HAP-1 (cell line): ENCODE data around the gene MYCBP2.

Experiments
- DNase-seq, 2 experiments: peaks; one replicate each; pipeline ENCODE4 v3.0.0-alpha.2; 2016 to 2020; ENCODE audit warnings: low spot score in 2 of 2
- H3K27me3 ChIP-seq: fragments of 250-450 bp; sonication (Bioruptor Pico); 2 replicates; pipeline ENCODE4 v1.5.1; 2020; ENCODE audit warnings: low read depth, mild to moderate bottlenecking, moderate library complexity
- H3K36me3 ChIP-seq: fragments of 250-450 bp; sonication (Bioruptor Pico); replicated peaks from 2 replicates; pipeline ENCODE4 v1.5.1; 2020; ENCODE audit warnings: mild to moderate bottlenecking
- H3K4me1 ChIP-seq: fragments of 250-450 bp; sonication (Bioruptor Pico); 2 replicates; pipeline ENCODE4 v1.5.1; 2020; ENCODE audit warnings: mild to moderate bottlenecking
- H3K4me3 ChIP-seq: fragments of 250-450 bp; sonication (Bioruptor Pico); 2 replicates; pipeline ENCODE4 v1.5.1; 2020; ENCODE audit warnings: mild to moderate bottlenecking, moderate library complexity
- H3K9me3 ChIP-seq: fragments of 250-450 bp; sonication (Bioruptor Pico); 2 replicates; pipeline ENCODE4 v1.5.1; 2020; ENCODE audit warnings: mild to moderate bottlenecking, moderate library complexity
- in situ Hi-C: fragments of 300-500 bp; cut with MboI; formaldehyde crosslinking; loops from 3 replicates; pipeline ENCODE4 v1.14.3; 2020; ENCODE audit warnings: low sequenced_read_pairs, inconsistent platforms, mixed read lengths

MYCBP2 gene

DNA sequence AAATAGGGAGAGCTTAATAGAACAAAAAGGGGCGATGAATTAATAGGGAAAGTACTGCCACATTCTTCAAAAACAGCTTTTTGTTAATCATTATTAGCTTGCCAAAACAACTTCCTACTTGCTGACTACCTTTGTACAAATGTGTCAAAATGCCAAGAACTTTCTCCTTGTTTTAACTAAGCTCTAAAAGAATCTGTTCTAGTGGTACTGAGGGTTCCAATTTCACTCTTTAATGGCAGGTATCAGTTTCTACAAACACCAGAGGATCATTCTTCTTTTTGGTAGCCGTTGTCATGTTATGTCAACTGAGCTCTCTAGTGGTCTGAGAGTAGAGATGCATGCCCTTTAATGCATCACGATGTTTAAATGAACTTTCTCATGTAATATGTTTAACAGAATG, 270.5 kb downstream of the MYCBP2 start:
- Histone ChIP-seq H3K27me3 (no peaks in the 10 kb centered on the region), H3K36me3 (peaks cover 33% of the 10 kb centered on the region), H3K9me3 (no peaks in the 10 kb centered on the region), H3K4me3 (no peak overlapping the region), H3K4me1 (no peaks in the 10 kb centered on the region)
- DNase-seq = no peak
- in situ Hi-C loops = no loop called here

DNA sequence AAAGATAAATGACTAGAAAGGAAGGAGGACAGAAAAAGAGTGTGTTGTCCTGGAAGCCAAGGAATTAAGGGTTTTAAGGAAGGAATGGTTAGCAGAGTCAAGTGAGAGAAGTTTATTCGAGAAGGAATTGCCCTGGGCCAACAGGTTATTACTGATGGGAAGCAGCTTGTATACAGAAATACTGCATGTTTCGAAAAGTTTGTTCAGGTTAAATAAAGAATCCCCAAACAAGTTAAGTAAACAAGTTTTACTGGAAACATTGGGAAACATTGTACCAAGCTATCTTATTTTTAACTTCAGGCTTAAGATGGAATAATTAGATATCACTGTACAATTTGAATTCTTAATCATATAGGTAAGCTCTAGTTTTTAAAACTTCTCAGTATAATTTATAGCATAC, 271.7 kb downstream of the MYCBP2 start:
- Histone ChIP-seq H3K27me3 (no peaks in the 10 kb centered on the region), H3K4me3 (no peak overlapping the region), H3K9me3 (no peaks in the 10 kb centered on the region), H3K4me1 (no peaks in the 10 kb centered on the region), H3K36me3 (peaks cover 40% of the 10 kb centered on the region)
- in situ Hi-C loops = no loop called here
- no peak for DNase-seq

DNA sequence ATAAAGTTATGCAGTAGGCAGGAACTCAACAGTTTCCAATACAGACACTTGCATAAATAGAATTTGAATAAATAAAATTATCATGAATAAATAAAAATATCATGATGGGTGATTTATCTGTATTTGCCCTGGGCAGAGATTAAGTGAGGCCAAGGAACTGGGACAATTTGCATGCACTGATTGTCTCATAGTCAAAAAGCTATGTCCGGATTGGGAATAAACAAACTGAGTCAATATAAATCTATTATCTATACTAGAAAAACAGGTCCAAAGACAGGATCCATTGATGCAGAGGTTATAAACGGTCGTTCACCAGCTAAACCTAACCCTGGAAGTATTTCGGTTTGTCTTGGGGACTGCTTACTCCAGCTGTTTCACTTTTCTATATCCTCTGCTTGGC, 273.7 kb downstream of the MYCBP2 start:
- Histone ChIP-seq H3K27me3 (no peaks in the 10 kb centered on the region), H3K36me3 (peaks cover 37% of the 10 kb centered on the region), H3K4me1 (no peaks in the 10 kb centered on the region), H3K4me3 (no peak overlapping the region), H3K9me3 (no peaks in the 10 kb centered on the region)
- in situ Hi-C loops = no loop called here
- DNase-seq = no peak

DNA sequence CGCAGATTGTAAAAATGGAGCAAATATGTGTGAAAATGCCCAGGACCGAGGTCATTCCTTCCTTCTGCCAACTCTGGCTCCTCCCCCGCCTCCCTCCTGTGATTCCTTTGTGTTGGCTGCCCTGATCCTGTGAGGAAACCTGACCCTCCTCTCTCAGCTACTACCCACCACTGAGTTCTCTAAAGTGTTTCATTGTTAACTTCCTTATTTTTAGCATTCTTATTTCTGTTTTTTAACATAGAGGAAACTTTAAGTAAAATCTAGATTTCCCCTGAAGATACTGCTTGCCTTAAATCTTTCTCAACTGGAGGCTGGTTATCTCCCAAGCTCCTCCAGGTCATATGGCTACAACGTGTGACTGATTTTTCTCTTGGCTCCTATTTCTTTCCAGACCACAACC, 278.2 kb downstream of the MYCBP2 start:
- in situ Hi-C loops = no loop called here
- H3K36me3 ChIP-seq = peaks cover 29% of the 10 kb centered on the region
- DNase-seq = no peak
- no peaks in the 10 kb centered on the region for H3K9me3 ChIP-seq
- no peaks in the 10 kb centered on the region for H3K4me1 ChIP-seq
- H3K27me3 ChIP-seq = no peaks in the 10 kb centered on the region
- no peak overlapping the region for H3K4me3 ChIP-seq

DNA sequence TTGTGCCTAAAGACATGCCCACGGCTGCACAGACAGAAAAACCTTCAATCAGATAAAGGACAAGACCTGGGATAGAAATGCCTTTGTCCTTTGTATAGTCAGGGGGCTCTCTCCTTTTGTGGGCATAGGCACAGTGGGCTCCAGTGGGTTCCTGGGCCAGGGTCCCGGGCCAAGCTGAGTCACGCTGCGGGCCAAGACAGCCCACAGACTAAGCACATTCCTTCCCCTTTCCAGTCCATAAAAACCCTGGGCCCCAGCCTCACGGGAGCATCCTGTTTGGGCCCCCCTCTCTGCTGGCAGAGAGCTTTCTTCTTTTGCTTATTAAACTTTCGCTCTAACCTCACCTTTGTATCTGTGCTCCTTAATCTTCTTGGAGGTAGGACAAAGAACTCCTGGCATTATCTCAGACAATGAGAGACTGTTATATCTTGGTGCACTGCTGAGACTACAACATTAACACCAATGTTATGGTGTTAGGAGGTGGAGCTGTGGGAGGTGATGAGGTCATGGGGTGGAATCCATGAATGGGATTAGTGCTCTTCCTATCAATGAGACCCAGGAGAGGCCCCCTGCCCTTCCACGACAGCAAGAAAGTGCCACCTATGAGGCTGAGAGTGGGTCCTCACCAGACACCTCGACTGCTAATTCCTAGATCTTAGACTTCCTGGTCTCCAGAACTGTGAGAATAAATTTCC, 279.1 kb downstream of the MYCBP2 start:
- no peak for DNase-seq
- in situ Hi-C loops = no loop called here
- Histone ChIP-seq H3K9me3 (no peaks in the 10 kb centered on the region), H3K4me3 (no peak overlapping the region), H3K36me3 (peaks cover 29% of the 10 kb centered on the region), H3K4me1 (no peaks in the 10 kb centered on the region), H3K27me3 (no peaks in the 10 kb centered on the region)

DNA sequence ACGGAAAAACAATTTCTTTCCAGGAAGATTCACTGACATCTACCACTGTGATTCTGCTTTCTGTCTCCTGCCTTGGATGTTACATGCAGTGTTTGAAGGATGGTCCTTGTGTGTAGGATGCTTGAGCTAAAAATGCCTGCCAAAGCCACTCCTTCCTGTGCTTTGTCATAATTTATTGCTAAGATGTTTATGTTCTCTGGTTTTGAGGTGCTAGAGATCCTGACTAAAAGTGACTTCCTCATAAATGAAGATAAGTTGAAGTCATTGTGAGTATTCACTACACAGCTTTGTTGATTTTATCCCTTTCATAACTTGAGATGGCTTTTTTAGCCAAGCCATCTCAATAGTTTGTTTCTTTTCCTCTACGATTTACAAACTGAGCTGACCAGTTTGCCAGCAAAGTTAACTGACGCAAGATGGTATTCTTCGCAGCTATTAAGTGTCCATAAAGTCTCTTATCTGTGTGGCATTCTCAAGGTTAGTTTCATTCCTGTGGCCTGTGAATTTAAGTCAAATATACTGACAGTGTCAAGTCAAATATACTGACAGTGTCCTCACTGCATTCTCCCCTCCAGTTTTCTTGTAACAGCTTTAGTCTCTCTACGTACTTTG, 284.2 kb downstream of the MYCBP2 start:
- no peak for DNase-seq
- Histone ChIP-seq H3K4me3 (no peak overlapping the region), H3K27me3 (no peaks in the 10 kb centered on the region), H3K4me1 (no peaks in the 10 kb centered on the region), H3K36me3 (peaks cover 12% of the 10 kb centered on the region), H3K9me3 (no peaks in the 10 kb centered on the region)
- in situ Hi-C loops = no loop called here

DNA sequence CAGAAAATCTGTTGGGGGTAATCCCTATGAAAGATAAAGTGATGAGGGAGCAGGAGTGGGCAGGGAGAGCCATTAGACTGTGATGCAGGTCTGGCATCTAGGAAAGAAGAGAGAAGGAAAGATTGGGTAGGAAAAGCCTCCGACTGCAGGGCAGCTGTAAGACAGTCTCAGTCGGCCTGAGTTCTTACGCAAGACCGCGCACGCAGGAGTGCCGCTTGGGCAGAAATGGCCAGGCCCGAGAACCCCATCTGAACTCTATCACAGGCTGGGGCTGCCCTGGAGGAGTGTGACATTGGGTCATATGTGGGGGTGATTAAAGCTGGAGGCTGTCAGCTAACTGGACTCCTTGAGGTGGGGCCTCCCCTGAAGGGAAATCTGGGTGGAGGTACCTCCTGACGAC, 286.1 kb downstream of the MYCBP2 start:
- H3K9me3 ChIP-seq = no peaks in the 10 kb centered on the region
- no peak for DNase-seq
- in situ Hi-C loops = no loop called here
- no peak overlapping the region for H3K4me3 ChIP-seq
- no peaks in the 10 kb centered on the region for H3K4me1 ChIP-seq
- no peaks in the 10 kb centered on the region for H3K27me3 ChIP-seq
- peaks cover 12% of the 10 kb centered on the region for H3K36me3 ChIP-seq

DNA sequence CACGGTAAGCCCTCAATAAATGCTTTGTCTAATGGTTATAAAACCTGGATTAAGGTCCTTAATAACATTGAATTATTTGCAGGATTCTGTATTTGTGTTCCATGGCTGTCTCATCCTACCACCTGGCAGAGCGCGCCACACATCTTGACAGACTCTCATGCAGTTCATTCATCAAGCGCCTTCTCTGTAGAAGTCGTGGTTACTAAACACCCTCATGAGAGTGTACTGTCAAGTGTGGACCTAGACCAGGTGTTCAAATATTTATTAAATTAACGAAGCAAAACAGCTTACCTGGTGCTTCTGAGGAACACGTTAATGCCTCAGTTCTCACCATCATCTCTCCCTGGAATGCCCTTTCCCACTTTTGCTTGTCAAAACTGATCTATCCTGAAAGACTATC, 286.8 kb downstream of the MYCBP2 start:
- in situ Hi-C loops = no loop called here
- DNase-seq = no peak
- Histone ChIP-seq H3K27me3 (no peaks in the 10 kb centered on the region), H3K4me3 (no peak overlapping the region), H3K4me1 (no peaks in the 10 kb centered on the region), H3K36me3 (peaks cover 7% of the 10 kb centered on the region), H3K9me3 (no peaks in the 10 kb centered on the region)

DNA sequence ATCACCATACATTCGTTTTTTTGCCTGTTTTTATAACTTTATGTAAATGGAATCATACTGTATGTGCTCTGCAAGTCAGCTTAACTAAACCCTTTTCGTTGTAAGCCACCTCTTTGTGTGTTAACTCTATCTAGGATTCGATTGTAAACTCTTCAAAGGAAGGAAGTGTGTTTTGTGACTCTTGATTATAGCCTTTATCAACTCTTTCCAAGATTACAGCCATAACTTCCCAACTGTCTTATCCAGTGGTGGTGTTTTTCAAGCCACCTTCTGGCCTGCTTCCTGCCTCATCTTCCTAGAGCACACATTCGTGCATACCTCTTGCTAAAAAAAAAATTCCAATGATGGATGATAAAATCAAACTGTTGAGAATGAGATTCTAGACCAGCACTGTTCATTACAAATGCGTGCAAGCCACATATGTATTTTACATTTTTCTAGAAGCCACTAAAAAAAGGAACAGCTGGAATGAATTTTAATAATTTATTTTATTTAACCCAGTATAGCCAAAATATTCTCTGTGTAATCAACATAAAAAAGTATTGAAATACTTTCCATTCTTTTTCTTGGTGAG, 287.9 kb downstream of the MYCBP2 start:
- no peaks in the 10 kb centered on the region for H3K27me3 ChIP-seq
- H3K36me3 ChIP-seq = no peaks in the 10 kb centered on the region
- H3K4me1 ChIP-seq = no peaks in the 10 kb centered on the region
- no peak overlapping the region for H3K4me3 ChIP-seq
- H3K9me3 ChIP-seq = no peaks in the 10 kb centered on the region
- DNase-seq = no peak
- in situ Hi-C loops = no loop called here

DNA sequence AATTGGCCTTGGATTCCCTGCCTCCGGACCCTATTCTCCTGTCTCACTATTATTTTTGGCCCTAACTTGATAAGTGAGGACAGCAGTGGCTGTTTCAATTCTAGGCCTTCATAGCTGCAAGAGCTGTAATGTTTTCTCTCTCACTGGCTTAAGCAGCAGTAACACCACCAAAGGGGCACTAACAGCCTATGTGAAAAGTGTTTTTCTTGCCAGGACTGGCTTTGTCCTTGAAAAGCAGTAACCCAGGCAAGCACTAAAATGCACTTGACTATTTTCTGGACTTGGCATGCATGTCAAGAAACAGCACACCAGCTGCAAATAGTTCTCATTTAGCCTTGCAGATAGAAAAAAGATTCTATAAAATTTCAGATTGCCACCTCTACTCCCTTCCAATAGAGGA, 290.6 kb downstream of the MYCBP2 start:
- Histone ChIP-seq H3K27me3 (no peaks in the 10 kb centered on the region), H3K4me1 (no peaks in the 10 kb centered on the region), H3K9me3 (no peaks in the 10 kb centered on the region), H3K4me3 (no peak overlapping the region), H3K36me3 (no peaks in the 10 kb centered on the region)
- in situ Hi-C loops = no loop called here
- no peak for DNase-seq

DNA sequence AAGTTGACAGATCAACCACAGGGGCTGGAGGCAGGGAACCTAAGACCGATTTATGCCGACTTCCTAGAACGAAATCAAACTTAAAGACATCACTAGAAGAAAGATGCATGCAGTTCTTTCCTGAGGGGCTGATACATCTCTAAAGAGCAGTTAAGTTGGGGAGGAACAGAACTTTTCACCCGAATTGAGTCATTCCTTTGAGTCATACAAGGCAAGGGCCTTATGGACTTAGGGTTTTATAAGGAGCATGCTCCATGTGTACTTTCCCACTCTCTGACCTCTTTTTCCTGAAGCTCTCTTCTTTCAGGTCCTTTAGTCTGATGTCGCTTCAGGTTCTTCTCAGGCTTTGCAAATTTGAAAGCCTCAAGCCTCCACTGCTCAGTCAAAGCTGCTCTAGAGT, 292.0 kb downstream of the MYCBP2 start:
- Histone ChIP-seq H3K4me3 (no peak overlapping the region), H3K9me3 (no peaks in the 10 kb centered on the region), H3K27me3 (no peaks in the 10 kb centered on the region), H3K4me1 (no peaks in the 10 kb centered on the region), H3K36me3 (no peaks in the 10 kb centered on the region)
- DNase-seq = no peak
- in situ Hi-C loops = no loop called here

DNA sequence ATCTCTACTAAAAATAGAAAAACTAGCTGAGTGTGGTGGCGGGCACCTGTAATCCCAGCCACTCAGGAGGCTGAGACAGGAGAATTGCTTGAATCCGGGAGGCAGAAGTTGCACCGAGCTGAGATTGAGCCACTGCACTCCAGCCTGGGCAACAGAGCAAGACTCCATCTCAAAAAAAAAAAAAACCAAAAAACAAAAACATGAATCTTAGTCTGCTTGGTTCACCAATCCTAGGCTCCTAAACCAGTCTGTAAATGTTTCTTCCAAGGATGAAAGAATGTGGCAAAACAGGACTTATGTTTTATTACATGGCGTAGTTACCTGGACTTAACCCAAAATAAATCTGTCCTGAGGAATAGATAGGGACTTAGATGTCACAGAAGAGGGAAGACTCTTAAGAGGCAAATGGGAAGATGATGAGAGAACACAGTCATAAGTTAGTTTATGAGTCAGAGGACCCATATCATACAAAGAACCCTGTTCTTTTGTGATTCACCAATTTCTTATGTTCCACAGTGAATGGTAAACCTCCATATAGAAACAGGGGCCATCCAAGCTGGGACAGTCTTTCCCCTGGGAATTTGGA, 293.1 kb downstream of the MYCBP2 start:
- H3K36me3 ChIP-seq = no peaks in the 10 kb centered on the region
- no peak overlapping the region for H3K4me3 ChIP-seq
- in situ Hi-C loops = no loop called here
- DNase-seq = no peak
- H3K27me3 ChIP-seq = no peaks in the 10 kb centered on the region
- no peaks in the 10 kb centered on the region for H3K4me1 ChIP-seq
- no peaks in the 10 kb centered on the region for H3K9me3 ChIP-seq

DNA sequence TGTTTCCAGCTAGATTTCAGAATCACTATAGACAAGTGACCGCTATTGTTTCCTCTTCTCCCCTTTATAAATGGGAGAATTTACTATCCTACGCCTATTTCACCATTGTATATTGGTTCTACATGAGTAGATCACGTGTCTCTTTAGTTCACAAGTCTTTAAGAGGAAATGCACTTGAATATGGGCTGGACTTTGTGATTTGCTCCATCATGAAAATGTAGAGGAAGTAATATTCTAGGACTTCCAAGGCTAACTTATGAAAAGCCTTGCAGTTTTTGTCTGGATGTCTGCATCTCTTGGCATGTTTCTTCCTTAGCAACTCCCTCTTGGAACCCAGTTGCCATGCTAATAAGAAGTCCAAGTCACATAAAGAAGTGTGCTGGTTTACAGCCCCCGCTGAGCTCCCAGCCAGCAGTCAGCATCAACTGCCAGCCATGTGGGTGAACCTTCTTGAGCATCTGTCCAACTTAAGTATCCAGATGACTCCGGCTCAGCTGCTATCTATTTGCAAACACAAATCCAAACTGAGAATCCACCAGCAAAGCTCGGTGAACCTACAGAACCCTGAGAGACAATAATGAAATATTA, 295.1 kb downstream of the MYCBP2 start:
- H3K36me3 ChIP-seq = no peaks in the 10 kb centered on the region
- H3K9me3 ChIP-seq = no peaks in the 10 kb centered on the region
- H3K4me3 ChIP-seq = no peak overlapping the region
- no peak for DNase-seq
- H3K4me1 ChIP-seq = peaks cover 11% of the 10 kb centered on the region
- in situ Hi-C loops = no loop called here
- no peaks in the 10 kb centered on the region for H3K27me3 ChIP-seq

DNA sequence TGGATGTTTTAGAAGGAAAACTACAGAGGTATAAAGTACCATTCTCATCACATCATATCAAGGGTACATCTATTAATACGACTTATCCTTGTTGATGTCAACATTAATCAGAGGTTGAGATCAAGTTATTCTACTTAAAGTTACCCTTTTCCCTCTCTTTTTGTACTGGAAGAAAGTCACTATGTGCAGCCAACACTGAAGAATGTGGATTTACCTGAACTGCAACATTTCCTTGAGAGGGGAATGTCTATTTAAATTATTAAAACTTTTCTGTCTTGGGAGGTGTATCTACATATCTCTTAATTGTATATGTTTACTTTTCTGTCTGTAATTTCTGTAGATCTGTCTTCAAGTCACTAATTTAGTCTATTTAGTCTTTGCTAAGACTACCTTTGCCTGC, 297.5 kb downstream of the MYCBP2 start:
- Histone ChIP-seq H3K9me3 (no peaks in the 10 kb centered on the region), H3K4me1 (peaks cover 11% of the 10 kb centered on the region), H3K4me3 (no peak overlapping the region), H3K36me3 (no peaks in the 10 kb centered on the region), H3K27me3 (no peaks in the 10 kb centered on the region)
- DNase-seq = no peak
- in situ Hi-C loops = no loop called here
